ENCODE measurements around the gene OLIG1. TPM values are rescaled to one million over a fixed set of nuclear protein-coding genes. Genes with fewer than 3 reads are reported as not detected.
A peak's percentile ranks its signal among the peaks of the same experiment; 100 is the strongest.

The OLIG1 gene
- total and polyA plus RNA-seq, 5 experiments from 2014 or later: not detected

GRCh38 chr21:33069243-33069642 is 698 bp upstream of the OLIG1 start:
- POLR2A ChIA-PET: no interaction called here
- Mint-ChIP-seq H3K36me3 (peaks cover 0 to 11% (median 2%) of the 10 kb centered on the region in 3 donors), H3K4me1 (peaks cover 3 to 36% (median 24%) of the 10 kb centered on the region in 4 donors), H3K4me3 (peak overlapping the region; percentile 32 to 82 (median 60)), H3K27ac (no peak overlapping the region), H3K27me3 (peaks cover 30 to 86% (median 63%) of the 10 kb centered on the region in 5 donors), H3K9me3 (peaks cover 0 to 13% (median 0%) of the 10 kb centered on the region in 9 donors)
- no peak for ATAC-seq
- DNase-seq: no peak

- Mint-ChIP-seq H3K27me3 (peaks cover 31 to 86% (median 62%) of the 10 kb centered on the region in 5 donors), H3K9me3 (peaks cover 0 to 13% (median 0%) of the 10 kb centered on the region in 9 donors), H3K4me1 (peaks cover 3 to 36% (median 24%) of the 10 kb centered on the region in 4 donors), H3K36me3 (peaks cover 0 to 11% (median 2%) of the 10 kb centered on the region in 3 donors), H3K27ac (no peak overlapping the region), H3K4me3 (peak overlapping the region; percentile 32 to 82 (median 60))
- ATAC-seq (no peak), DNase-seq (no peak)
- POLR2A ChIA-PET: no interaction called here
These were observed 322 bp upstream of the OLIG1 start for GRCh38 chr21:33069645-33069993.

GRCh38 chr21:33070744-33070997 is 730 bp downstream of the OLIG1 start:
- Mint-ChIP-seq H3K4me3 (peak overlapping the region in 1 of 10 donors; percentile 82), H3K27me3 (peaks cover 30 to 78% (median 63%) of the 10 kb centered on the region in 5 donors), H3K27ac (no peak overlapping the region), H3K36me3 (peaks cover 0 to 11% (median 2%) of the 10 kb centered on the region in 3 donors), H3K9me3 (peaks cover 0 to 13% (median 0%) of the 10 kb centered on the region in 9 donors), H3K4me1 (peaks cover 3 to 36% (median 24%) of the 10 kb centered on the region in 4 donors)
- POLR2A ChIA-PET: no interaction called here
- ATAC-seq (peak; percentile 7 to 17), DNase-seq (no peak)

- DNase-seq (peak in 2 of 10 donors; percentile 3 to 4), ATAC-seq (peak; percentile 50 to 59)
- peaks cover 0 to 13% (median 0%) of the 10 kb centered on the region in 9 donors for H3K9me3 Mint-ChIP-seq
- peaks cover 0 to 11% (median 2%) of the 10 kb centered on the region in 3 donors for H3K36me3 Mint-ChIP-seq
- POLR2A ChIA-PET: no interaction called here
- peaks cover 3 to 36% (median 24%) of the 10 kb centered on the region in 4 donors for H3K4me1 Mint-ChIP-seq
- peak overlapping the region; percentile 62 to 89 (median 79) for H3K4me3 Mint-ChIP-seq
- H3K27ac Mint-ChIP-seq: peak overlapping the region in 1 of 10 donors; percentile 29
- H3K27me3 Mint-ChIP-seq: peaks cover 30 to 78% (median 62%) of the 10 kb centered on the region in 5 donors
These were observed 1.2 kb downstream of the OLIG1 start for GRCh38 chr21:33070998-33071769.

- POLR2A ChIA-PET: interaction anchor here (0.6 kb wide), 1 partner anchor 9 kb away, joined by 3 read pairs; no protein-coding TSS in a partner anchor
- peaks cover 0 to 11% (median 2%) of the 10 kb centered on the region in 3 donors for H3K36me3 Mint-ChIP-seq
- H3K9me3 Mint-ChIP-seq: peaks cover 0 to 13% (median 0%) of the 10 kb centered on the region in 9 donors
- peak overlapping the region; percentile 62 to 89 (median 79) for H3K4me3 Mint-ChIP-seq
- peaks cover 2 to 39% (median 22%) of the 10 kb centered on the region in 4 donors for H3K4me1 Mint-ChIP-seq
- no peak for ATAC-seq
- peak in 1 of 10 donors; percentile 6 for DNase-seq
- peaks cover 23 to 78% (median 59%) of the 10 kb centered on the region in 5 donors for H3K27me3 Mint-ChIP-seq
- H3K27ac Mint-ChIP-seq: no peak overlapping the region
These were observed 1.9 kb downstream of the OLIG1 start for GRCh38 chr21:33071770-33072306.

GRCh38 chr21:33073636-33074035 is 3.7 kb downstream of the OLIG1 start:
- ATAC-seq (no peak), DNase-seq (no peak)
- H3K27me3 Mint-ChIP-seq: peaks cover 17 to 65% (median 58%) of the 10 kb centered on the region in 5 donors
- H3K9me3 Mint-ChIP-seq: peaks cover 0 to 9% (median 0%) of the 10 kb centered on the region in 9 donors
- POLR2A ChIA-PET: no interaction called here
- peaks cover 0 to 7% (median 0%) of the 10 kb centered on the region in 3 donors for H3K36me3 Mint-ChIP-seq
- no peak overlapping the region for H3K4me3 Mint-ChIP-seq
- H3K4me1 Mint-ChIP-seq: peaks cover 3 to 28% (median 21%) of the 10 kb centered on the region in 4 donors
- H3K27ac Mint-ChIP-seq: no peak overlapping the region

- Mint-ChIP-seq H3K4me3 (no peak overlapping the region), H3K9me3 (no peaks in the 10 kb centered on the region), H3K4me1 (peaks cover 3 to 29% (median 17%) of the 10 kb centered on the region in 4 donors), H3K27me3 (peaks cover 9 to 54% (median 47%) of the 10 kb centered on the region in 5 donors), H3K36me3 (no peaks in the 10 kb centered on the region), H3K27ac (no peak overlapping the region)
- POLR2A ChIA-PET: no interaction called here
- ATAC-seq (no peak), DNase-seq (no peak)
These were observed 5.2 kb downstream of the OLIG1 start for GRCh38 chr21:33075128-33075527.

- POLR2A ChIA-PET: interaction anchor here (0.6 kb wide), 1 partner anchor 37 kb away, joined by 3 read pairs; no protein-coding TSS in a partner anchor
- Mint-ChIP-seq H3K9me3 (no peaks in the 10 kb centered on the region), H3K27me3 (peaks cover 9 to 54% (median 47%) of the 10 kb centered on the region in 5 donors), H3K36me3 (no peaks in the 10 kb centered on the region), H3K4me1 (peaks cover 3 to 29% (median 17%) of the 10 kb centered on the region in 4 donors), H3K4me3 (no peak overlapping the region), H3K27ac (no peak overlapping the region)
- DNase-seq (no peak), ATAC-seq (no peak)
These were observed 5.8 kb downstream of the OLIG1 start for GRCh38 chr21:33075596-33076195.

- peaks cover 9 to 45% (median 43%) of the 10 kb centered on the region in 5 donors for H3K27me3 Mint-ChIP-seq
- H3K4me3 Mint-ChIP-seq: no peak overlapping the region
- H3K9me3 Mint-ChIP-seq: no peaks in the 10 kb centered on the region
- H3K36me3 Mint-ChIP-seq: no peaks in the 10 kb centered on the region
- DNase-seq (no peak), ATAC-seq (no peak)
- H3K27ac Mint-ChIP-seq: no peak overlapping the region
- POLR2A ChIA-PET: no interaction called here
- peaks cover 3 to 21% (median 10%) of the 10 kb centered on the region in 4 donors for H3K4me1 Mint-ChIP-seq
These were observed 6.8 kb downstream of the OLIG1 start for GRCh38 chr21:33076600-33077329.

- ATAC-seq (peak; percentile 38 to 56), DNase-seq (no peak)
- Mint-ChIP-seq H3K4me3 (no peak overlapping the region), H3K9me3 (no peaks in the 10 kb centered on the region), H3K4me1 (peaks cover 2 to 15% (median 7%) of the 10 kb centered on the region in 4 donors), H3K27me3 (peaks cover 5 to 27% (median 25%) of the 10 kb centered on the region in 5 donors), H3K36me3 (no peaks in the 10 kb centered on the region), H3K27ac (no peak overlapping the region)
- POLR2A ChIA-PET: no interaction called here
These were observed 9.1 kb downstream of the OLIG1 start for GRCh38 chr21:33078907-33079582.

- Mint-ChIP-seq H3K4me1 (peaks cover 2 to 15% (median 7%) of the 10 kb centered on the region in 4 donors), H3K4me3 (no peak overlapping the region), H3K9me3 (no peaks in the 10 kb centered on the region), H3K27me3 (peaks cover 0 to 22% (median 17%) of the 10 kb centered on the region in 5 donors), H3K27ac (no peak overlapping the region), H3K36me3 (no peaks in the 10 kb centered on the region)
- no peak for DNase-seq
- no peak for ATAC-seq
- POLR2A ChIA-PET: no interaction called here
These were observed 10.4 kb downstream of the OLIG1 start for GRCh38 chr21:33080376-33080775.

GRCh38 chr21:33080776-33081175 is 10.8 kb downstream of the OLIG1 start:
- no peaks in the 10 kb centered on the region for H3K9me3 Mint-ChIP-seq
- ATAC-seq: no peak

More at GRCh38 chr21:33080776-33081175, 10.8 kb downstream of the OLIG1 start:
- H3K27me3 Mint-ChIP-seq: peaks cover 0 to 19% (median 16%) of the 10 kb centered on the region in 5 donors
- POLR2A ChIA-PET: no interaction called here
- no peak overlapping the region for H3K27ac Mint-ChIP-seq
- no peak for DNase-seq
- H3K4me3 Mint-ChIP-seq: no peak overlapping the region
- H3K4me1 Mint-ChIP-seq: peaks cover 2 to 15% (median 7%) of the 10 kb centered on the region in 4 donors
- no peaks in the 10 kb centered on the region for H3K36me3 Mint-ChIP-seq
